ENCODE measurements around the gene CCDC177. TPM values are rescaled to one million over a fixed set of nuclear protein-coding genes. Genes with fewer than 3 reads are reported as not detected.

Gene CCDC177
- total RNA-seq, 1 donor from 2014 or later: not detected

- DNase-seq (ENCODE audit: extremely low read depth, low read depth, low spot score): no peak
Measured at GRCh38 chr14:69531135-69531534, 43.5 kb downstream of the CCDC177 start.

DNA sequence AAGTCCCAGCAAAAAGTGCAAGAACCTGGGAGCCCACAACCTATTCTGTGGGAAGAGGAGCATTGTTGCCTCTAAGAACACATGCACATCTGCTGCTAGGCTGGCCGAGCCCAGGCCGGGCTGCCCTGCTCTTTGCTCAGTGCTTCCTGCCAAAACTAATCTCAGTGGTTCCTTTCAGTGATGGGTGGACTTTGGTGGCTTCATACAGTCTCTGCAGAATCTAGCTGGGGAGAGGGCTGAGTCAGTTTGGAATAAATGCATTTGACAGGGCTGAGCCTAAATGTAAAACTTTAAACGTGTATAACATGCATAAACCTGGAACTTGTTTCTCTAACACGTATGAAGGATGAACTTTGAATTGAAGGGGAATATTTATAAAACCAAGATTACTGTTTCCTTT is 44.6 kb downstream of the CCDC177 start:
- no peak for DNase-seq (ENCODE audit: extremely low read depth, low read depth, low spot score)

- no peak for DNase-seq (ENCODE audit: extremely low read depth, low read depth, low spot score)
Measured at GRCh38 chr14:69529563-69529962, 45.1 kb downstream of the CCDC177 start.

DNA sequence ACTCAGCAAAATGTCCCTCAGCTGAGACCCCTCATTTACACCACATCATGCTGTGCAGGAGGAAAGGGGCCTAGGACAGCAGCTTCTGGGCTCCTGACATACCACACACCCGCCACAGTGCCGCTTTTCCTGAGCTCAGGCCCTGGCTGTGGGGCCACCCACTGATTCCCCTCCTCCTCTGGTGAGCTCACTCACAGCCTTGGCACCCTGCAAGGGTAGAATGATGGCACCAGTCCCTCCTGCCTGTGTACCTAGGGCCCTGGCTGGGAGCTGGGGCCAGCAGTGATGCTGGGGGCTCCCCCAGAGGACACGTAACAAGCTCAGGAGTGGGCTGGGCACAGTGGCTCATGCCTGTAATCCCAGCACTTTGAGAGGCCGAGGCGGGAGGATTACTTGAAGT is 45.7 kb downstream of the CCDC177 start:
- DNase-seq (ENCODE audit: extremely low read depth, low read depth, low spot score): no peak

DNA sequence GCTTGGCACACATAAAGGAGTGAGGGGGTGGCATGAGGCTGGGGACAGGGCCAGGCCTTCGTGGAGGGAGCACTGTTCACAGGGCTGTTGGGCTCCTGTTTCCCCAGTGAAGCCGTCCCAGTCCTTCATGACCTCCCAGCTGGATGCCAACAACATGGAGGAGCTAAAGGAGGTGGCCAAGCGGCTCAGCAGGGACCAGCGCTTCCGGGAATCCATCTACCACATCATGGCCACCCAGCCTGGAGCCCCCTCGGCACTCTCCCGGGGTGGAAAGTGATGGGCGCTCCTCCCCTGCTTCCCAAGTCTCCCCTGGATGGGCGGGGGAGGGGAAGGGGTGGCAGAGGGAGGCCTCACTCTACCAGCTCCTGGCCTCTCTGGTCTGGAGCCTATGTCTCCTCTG is 46.5 kb downstream of the CCDC177 start:
- no peak for DNase-seq (ENCODE audit: extremely low read depth, low read depth, low spot score)

DNA sequence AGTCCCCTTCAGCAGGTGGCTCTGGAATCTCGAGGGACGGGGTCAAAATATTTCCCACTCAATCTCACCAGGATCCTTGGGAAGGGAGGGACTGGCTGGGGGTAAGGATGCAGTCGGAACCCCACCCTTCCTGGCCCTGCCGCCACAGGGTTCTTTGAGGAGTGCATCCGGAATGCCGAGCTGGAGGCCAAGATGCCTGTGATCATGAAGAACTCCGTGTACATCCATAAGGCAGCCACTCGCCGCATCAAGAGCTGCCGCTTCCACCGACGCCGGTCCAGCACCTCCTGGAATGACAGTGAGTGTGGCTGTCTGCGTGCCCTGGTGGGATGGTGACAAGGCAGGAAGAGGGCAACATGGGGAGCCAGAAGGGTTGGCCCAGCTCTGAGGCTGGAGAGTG is 47.0 kb downstream of the CCDC177 start:
- DNase-seq (ENCODE audit: extremely low read depth, low read depth, low spot score): no peak

- DNase-seq (ENCODE audit: extremely low read depth, low read depth, low spot score): no peak
Measured at GRCh38 chr14:69525896-69526295, 48.8 kb downstream of the CCDC177 start.

- DNase-seq (ENCODE audit: extremely low read depth, low read depth, low spot score): no peak
Measured at GRCh38 chr14:69522026-69522425, 52.6 kb downstream of the CCDC177 start.

Other genes with a start within 250 kb of the CCDC177 start
- gene ERH, start 176.6 kb downstream of the CCDC177 start, total RNA-seq: 124 and 128 TPM in 2 replicates
- 57.2 and 66.7 TPM in 2 replicates for gene SLC39A9, start 176.2 kb downstream of the CCDC177 start, total RNA-seq
- gene PLEKHD1, start 90.1 kb downstream of the CCDC177 start, total RNA-seq: 0.18 TPM in 1 of 2 replicates, not detected in the other
- 27.3 and 54.1 TPM in 2 replicates for gene SUSD6, start 36.7 kb upstream of the CCDC177 start, total RNA-seq
- gene SRSF5, start 192.3 kb upstream of the CCDC177 start, total RNA-seq: 108 and 197 TPM in 2 replicates
- gene SLC10A1, start 222.4 kb upstream of the CCDC177 start, total RNA-seq: not detected in 2 replicates